BJ (cell line): ENCODE results near the gene HS1BP3. TPM values are rescaled to one million over a fixed set of nuclear protein-coding genes. Genes with fewer than 3 reads are reported as not detected.

Source experiments
- CTCF ChIA-PET: fragments of 350-600 bp; formaldehyde crosslinking; extraction: SDS; loops from one replicate; lab custom pipeline; 2021; ENCODE audit warnings: antibody characterized with exemption, inconsistent platforms; lab: Yijun Ruan, JAX
- POLR2A ChIA-PET: fragments of 300-600 bp; sonication (Branson Sonifier 250); formaldehyde crosslinking; extraction: SDS; loops from one replicate; lab custom pipeline; 2021; ENCODE audit warnings: antibody characterized with exemption; lab: Charles Lee
- DNase-seq: peaks from one replicate; pipeline ENCODE4 v3.0.0-alpha.2; 2011; ENCODE audit warnings: low read depth
- H3K27me3 ChIP-seq: 2 replicates; pipeline ENCODE4 v1.6.0; 2011; ENCODE audit warnings: low read length; ENCODE audit not compliant: control insufficient read depth, insufficient read depth
- H3K36me3 ChIP-seq: 2 replicates; pipeline ENCODE4 v1.5.1; 2011; ENCODE audit warnings: low read length; ENCODE audit not compliant: control insufficient read depth, insufficient read depth
- H3K4me3 ChIP-seq: 2 replicates; pipeline ENCODE4 v1.5.1; 2011; ENCODE audit warnings: low read depth, mild to moderate bottlenecking, control low read depth, low read length
- polyA plus RNA-seq: library from polyadenylated mRNA; depleted of rRNA; stranded (reverse); fragments of >200 nt; gene quantifications from 2 replicates; pipeline ENCODE4 v1.2.3, GENCODE V29; 2011
- TF ChIP-seq, protein P1 (sequence below): IDR thresholded peaks from 2 replicates; pipeline ENCODE4 v1.5.1; 2011; ENCODE audit warnings: low read depth, mild to moderate bottlenecking, control low read depth, inconsistent platforms, low read length, moderate library complexity; ENCODE audit not compliant: insufficient read depth

HS1BP3 gene
- polyA plus RNA-seq, 1 experiment = 13.6 TPM

DNA sequence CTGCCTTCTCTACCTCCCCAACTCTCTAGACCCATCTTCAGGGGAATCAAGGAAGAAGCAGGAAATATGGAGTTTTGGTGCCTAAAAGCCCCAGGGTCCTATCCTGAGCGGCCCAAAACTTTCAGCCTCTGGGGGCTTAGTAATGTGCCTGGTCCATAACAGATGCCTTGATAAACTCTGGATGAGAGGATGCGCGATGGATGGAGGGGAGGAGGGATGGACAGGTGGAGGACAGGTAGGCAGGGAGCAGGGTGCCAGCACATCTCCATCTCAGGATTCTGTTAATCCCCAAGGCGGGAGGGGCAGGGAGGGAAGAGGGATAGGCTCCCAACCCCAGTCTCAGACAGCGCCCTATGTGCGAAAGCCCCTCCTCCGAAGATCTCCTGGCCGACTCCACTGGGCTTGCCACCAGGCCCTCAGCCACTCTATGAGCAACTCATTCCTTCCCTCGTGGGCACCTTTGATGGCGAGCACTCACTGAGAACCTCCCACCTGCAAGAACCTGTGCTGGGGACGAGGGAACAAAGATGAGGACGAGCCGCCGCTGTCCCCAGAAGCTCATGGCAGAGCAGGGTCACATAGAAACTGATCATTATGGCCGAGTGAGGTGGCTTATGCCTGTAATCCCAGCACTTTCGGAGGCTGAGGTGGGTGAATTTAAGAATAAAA, 23.1 kb downstream of the HS1BP3 start:
- TF ChIP-seq, protein P1, sequence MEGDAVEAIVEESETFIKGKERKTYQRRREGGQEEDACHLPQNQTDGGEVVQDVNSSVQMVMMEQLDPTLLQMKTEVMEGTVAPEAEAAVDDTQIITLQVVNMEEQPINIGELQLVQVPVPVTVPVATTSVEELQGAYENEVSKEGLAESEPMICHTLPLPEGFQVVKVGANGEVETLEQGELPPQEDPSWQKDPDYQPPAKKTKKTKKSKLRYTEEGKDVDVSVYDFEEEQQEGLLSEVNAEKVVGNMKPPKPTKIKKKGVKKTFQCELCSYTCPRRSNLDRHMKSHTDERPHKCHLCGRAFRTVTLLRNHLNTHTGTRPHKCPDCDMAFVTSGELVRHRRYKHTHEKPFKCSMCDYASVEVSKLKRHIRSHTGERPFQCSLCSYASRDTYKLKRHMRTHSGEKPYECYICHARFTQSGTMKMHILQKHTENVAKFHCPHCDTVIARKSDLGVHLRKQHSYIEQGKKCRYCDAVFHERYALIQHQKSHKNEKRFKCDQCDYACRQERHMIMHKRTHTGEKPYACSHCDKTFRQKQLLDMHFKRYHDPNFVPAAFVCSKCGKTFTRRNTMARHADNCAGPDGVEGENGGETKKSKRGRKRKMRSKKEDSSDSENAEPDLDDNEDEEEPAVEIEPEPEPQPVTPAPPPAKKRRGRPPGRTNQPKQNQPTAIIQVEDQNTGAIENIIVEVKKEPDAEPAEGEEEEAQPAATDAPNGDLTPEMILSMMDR = no peak
- no peak for DNase-seq
- Histone ChIP-seq H3K36me3 (peaks cover 3% of the 10 kb centered on the region), H3K4me3 (no peak overlapping the region), H3K27me3 (no peaks in the 10 kb centered on the region; the same call in 1 of the 2 replicates)
- ChIA-PET POLR2A (no interaction called here), CTCF (interaction anchor here (1.8 kb wide), 1 partner anchor 14 kb away, joined by 5 read pairs; no protein-coding TSS in a partner anchor)

DNA sequence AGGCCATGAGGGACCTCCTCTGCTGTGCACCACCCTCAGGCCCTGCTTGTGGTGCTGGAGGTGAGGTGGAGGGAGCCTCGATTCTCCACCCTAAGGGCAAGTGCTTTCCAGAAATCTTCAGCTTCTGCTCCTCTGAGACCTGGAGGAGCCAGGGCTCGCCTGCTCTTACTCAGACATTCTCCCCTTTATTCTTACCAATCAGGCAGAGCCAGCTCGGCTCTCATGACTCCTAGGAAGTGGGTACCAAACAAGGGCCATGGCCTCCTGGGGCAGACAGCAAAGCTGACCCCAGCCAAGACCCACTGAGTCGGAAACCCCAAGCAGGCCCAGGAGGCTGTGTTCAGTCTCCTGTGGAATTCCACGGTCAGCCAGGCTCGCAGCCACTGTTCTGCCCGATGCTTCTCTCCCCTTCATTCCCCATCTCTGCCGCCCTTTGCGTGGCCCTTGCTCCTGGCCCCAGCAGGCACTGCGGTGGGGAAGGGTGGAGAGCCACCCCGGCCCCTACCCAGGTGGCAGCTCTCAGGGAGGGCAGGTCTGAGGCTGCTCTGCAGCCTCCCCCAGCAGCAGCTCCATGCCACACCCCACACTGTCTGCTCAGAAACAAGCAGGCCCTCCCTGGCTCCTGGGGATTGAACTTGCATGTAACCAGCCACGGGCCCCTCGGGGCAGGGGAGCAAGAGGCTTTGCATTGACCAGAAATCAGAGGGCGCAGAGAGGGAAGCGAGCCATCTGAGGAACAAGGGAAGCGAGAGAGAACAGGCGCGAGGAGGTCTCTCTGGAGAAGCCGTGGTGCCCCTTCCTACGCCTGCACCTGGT, 24.0 kb downstream of the HS1BP3 start:
- Histone ChIP-seq H3K36me3 (peaks cover 5% of the 10 kb centered on the region; the same call in 1 of the 2 replicates), H3K27me3 (no peaks in the 10 kb centered on the region), H3K4me3 (no peak overlapping the region)
- ChIA-PET POLR2A (no interaction called here), CTCF (interaction anchor here (0.7 to 2.6 kb wide), 3 partner anchors 8 to 16 kb away, joined by 3 to 11 read pairs (median 3); no protein-coding TSS in a partner anchor)
- TF ChIP-seq, protein P1 = no peak
- DNase-seq = no peak

DNA sequence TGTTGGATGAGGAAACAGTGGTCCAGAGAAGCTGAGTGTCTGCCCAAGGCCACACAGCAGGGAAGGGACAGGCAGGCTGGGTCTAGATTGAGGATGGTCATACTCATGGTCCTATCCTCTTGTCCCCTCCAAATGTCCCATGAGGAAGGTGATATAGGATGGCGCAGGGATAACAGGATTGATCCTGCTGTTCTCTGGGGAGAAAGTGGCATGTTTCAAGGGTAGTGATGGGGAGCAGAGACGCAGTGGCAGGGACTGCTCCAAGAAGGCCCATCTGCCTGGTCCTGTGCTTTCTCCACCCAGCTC, 24.6 kb downstream of the HS1BP3 start:
- no peaks in the 10 kb centered on the region for H3K27me3 ChIP-seq
- ChIA-PET POLR2A (no interaction called here), CTCF (interaction anchor here (0.7 to 2.6 kb wide), 6 partner anchors 8 to 182 kb away, joined by 3 to 11 read pairs (median 4); no protein-coding TSS in a partner anchor)
- no peak overlapping the region for H3K4me3 ChIP-seq
- no peak for DNase-seq
- H3K36me3 ChIP-seq = peaks cover 7% of the 10 kb centered on the region
- TF ChIP-seq, protein P1 = no peak

DNA sequence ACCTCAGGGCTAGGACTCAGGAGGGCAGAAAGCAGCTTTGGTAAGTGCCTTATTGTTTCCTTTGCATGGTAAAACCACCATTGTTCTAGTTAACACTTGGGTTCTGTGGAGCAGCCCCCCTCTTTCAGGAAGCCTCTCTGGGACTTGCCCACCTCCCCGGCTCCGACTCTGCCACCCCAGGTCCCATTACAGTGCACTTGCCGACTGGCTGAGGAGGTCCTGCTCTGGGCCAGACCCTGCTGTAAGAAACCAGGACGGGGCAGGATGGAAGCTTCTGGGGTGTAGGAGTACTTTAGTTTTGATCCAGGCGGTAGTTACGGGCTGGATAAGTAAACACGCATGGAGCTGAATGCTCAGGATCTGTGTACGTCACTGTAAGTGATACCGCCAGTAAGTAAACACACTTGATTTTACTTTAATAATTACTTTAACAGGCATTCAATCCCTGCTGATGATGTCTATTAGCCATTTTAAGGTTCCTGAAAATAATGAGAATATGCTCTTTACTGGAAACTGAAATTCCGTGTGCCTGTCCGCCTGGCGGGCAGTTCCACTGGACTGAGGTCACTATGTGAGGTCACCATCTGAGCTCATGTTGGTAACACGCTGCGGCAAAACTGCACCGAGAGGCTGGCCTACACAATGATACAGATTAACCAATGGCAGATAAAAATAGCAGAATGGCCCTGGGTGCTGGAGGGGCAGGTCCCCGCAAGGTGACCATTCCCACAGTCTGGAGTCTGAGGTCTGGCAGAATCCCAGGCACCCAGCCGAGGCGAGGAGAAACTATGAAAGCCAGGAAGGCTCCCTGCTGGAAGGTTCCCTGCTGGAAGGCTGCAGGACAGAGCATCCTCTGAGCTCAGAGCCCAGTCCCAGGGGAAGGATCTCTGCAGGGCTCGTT, 25.2 kb downstream of the HS1BP3 start:
- Histone ChIP-seq H3K36me3 (peaks cover 7% of the 10 kb centered on the region), H3K4me3 (no peak overlapping the region), H3K27me3 (no peaks in the 10 kb centered on the region)
- no peak for DNase-seq
- ChIA-PET POLR2A (no interaction called here), CTCF (interaction anchor here (0.7 to 2.6 kb wide), 8 partner anchors 9 to 181 kb away, joined by 3 to 11 read pairs (median 4); no protein-coding TSS in a partner anchor)
- TF ChIP-seq, protein P1 = peak; percentile 32; the same call in 1 of the 2 replicates
